ENCODE results near the gene ACSF3.
"Not testable (repeated sequence)": the region's sequence is repeated elsewhere in the genome, so short reads cannot be mapped to it uniquely, and the experiment has no call there.

ACSF3 gene

GRCh38 chr16:89179656-89180315 lies 86.1 kb downstream of the ACSF3 start:
- no peak for DNase-seq

GRCh38 chr16:89183463-89183862 lies 89.8 kb downstream of the ACSF3 start:
- DNase-seq: no peak

- DNase-seq: no peak
Measured at GRCh38 chr16:89183975-89184676, 90.5 kb downstream of the ACSF3 start.

- DNase-seq: no peak
Measured at GRCh38 chr16:89184677-89184932, 91.0 kb downstream of the ACSF3 start.

- no peak for DNase-seq
Measured at GRCh38 chr16:89184933-89185794, 91.5 kb downstream of the ACSF3 start.

- not testable (repeated sequence) for DNase-seq
Measured at GRCh38 chr16:89185887-89186592, 92.4 kb downstream of the ACSF3 start.

- not testable (repeated sequence) for DNase-seq
Measured at GRCh38 chr16:89186593-89187031, 93.0 kb downstream of the ACSF3 start.

- no peak for DNase-seq
Measured at GRCh38 chr16:89187032-89187769, 93.5 kb downstream of the ACSF3 start.

GRCh38 chr16:89187770-89188392 lies 94.2 kb downstream of the ACSF3 start:
- DNase-seq: no peak

GRCh38 chr16:89188471-89189357 lies 95.1 kb downstream of the ACSF3 start:
- not testable (repeated sequence) for DNase-seq

- DNase-seq: no peak
Measured at GRCh38 chr16:89189358-89190025, 95.8 kb downstream of the ACSF3 start.

GRCh38 chr16:89190150-89190958 lies 96.7 kb downstream of the ACSF3 start:
- no peak for DNase-seq

GRCh38 chr16:89191033-89191900 lies 97.6 kb downstream of the ACSF3 start:
- DNase-seq: no peak

- no peak for DNase-seq
Measured at GRCh38 chr16:89191901-89192185, 98.2 kb downstream of the ACSF3 start.

GRCh38 chr16:89192186-89192955 lies 98.7 kb downstream of the ACSF3 start:
- peak in 1 of 2 donors; percentile 30 for DNase-seq

- peak in 1 of 2 donors; percentile 78 for DNase-seq
Measured at GRCh38 chr16:89192956-89193575, 99.4 kb downstream of the ACSF3 start.

- DNase-seq: no peak
Measured at GRCh38 chr16:89193576-89194293, 100.1 kb downstream of the ACSF3 start.

Data from stimulated activated CD4-positive, alpha-beta T cell treated with anti-CD3 and anti-CD28 coated beads, Interleukin-2, amount 100 ng/mL, for 48 hours (primary cell).